ENCODE data around the gene PSD4. TPM values are rescaled to one million over a fixed set of nuclear protein-coding genes. Genes with fewer than 3 reads are reported as not detected.

The PSD4 gene
- total and polyA plus RNA-seq, 10 of the 15 experiments (the other 5 are each of a cell fraction or from before 2014, with no cell fraction given) = 0.68 to 114 (median 35.1) TPM

- Histone ChIP-seq H3K27me3 (replicated peaks in 1 of 2; ENCODE audit: control insufficient read depth in 2 of 2, insufficient read depth in 2 of 2, low read length in 1 of 2) (no peaks in the 10 kb centered on the region), H3K4me1 (ENCODE audit: control insufficient read depth, insufficient read depth, low read length) (peaks cover 8% of the 10 kb centered on the region; the same call in 1 of the 2 replicates), H4K20me1 (ENCODE audit: control insufficient read depth, insufficient read depth) (no peaks in the 10 kb centered on the region), H3K36me3 (ENCODE audit: control insufficient read depth in 2 of 2, insufficient read depth in 2 of 2, low read length in 1 of 2) (0 out of 4 replicates have a peak, but pooled peaks cover 0 to 2% of the 10 kb centered on the region in 2 experiments), H3K9ac (ENCODE audit: control insufficient read depth, insufficient read depth, low read length) (no peak overlapping the region), H3K9me3 (replicated peaks; ENCODE audit: control insufficient read depth, insufficient read depth, low read length) (no peaks in the 10 kb centered on the region), H3K4me3 (no peak overlapping the region), H3K27ac (ENCODE audit: control insufficient read depth, insufficient read depth) (no peak overlapping the region), H2AFZ (ENCODE audit: control insufficient read depth, low read depth, low read length) (no peak overlapping the region; the same call in 1 of the 2 replicates), H3K79me2 (ENCODE audit: control insufficient read depth, insufficient read depth, low read length) (no peaks in the 10 kb centered on the region), H3K4me2 (ENCODE audit: control insufficient read depth, insufficient read depth) (peak overlapping the region; percentile 41)
- in situ Hi-C loops (cut with MboI) (no loop called here), intact Hi-C loops (cut with micrococcal nuclease; ENCODE audit: unreplicated experiment) (no loop called here)
- no peak for DNase-seq (ENCODE audit: low read depth, low spot score)
- FAIRE-seq = no peak
- TF ChIP-seq ETV6 (conservative IDR thresholded peaks at IDR 0.05 in 1 of 2, IDR thresholded peaks at IDR 0.05 in 1 of 2; ENCODE audit: borderline replicate concordance in 1 of 2, low read depth in 1 of 2) (peak in 1 of 2 experiments; percentile 59; a peak in 2 of 4 replicates), MTA3 (IDR thresholded peaks at IDR 0.05; ENCODE audit: borderline replicate concordance, low read length) (no peak), RUNX3 (IDR thresholded peaks at IDR 0.05; ENCODE audit: low read length) (peak; percentile 22), NFXL1 (IDR thresholded peaks at IDR 0.05; ENCODE audit: borderline replicate concordance) (no peak)
- ChIA-PET CTCF (interaction anchor here (0.6 to 6.7 kb wide), 8 partner anchors 12 to 167 kb away, joined by 3 to 39 read pairs (median 6); partner anchors contain the start of gene PSD4), POLR2A (interaction anchor here (1.0 to 1.2 kb wide), 2 partner anchors 13 to 138 kb away, joined by 3 read pairs; no protein-coding TSS in a partner anchor), SMC1A (ENCODE audit: uncharacterized antibody, unreplicated experiment) (interaction anchor here (0.7 to 1.2 kb wide), 3 partner anchors 20 to 139 kb away, joined by 3 read pairs; no protein-coding TSS in a partner anchor), RAD21 (ENCODE audit: unreplicated experiment) (interaction anchor here (1.0 to 1.7 kb wide), 2 partner anchors 113 to 139 kb away, joined by 3 to 7 read pairs; no protein-coding TSS in a partner anchor)
- 25% methylated on average over 5 of the region's 7 CpGs for WGBS (ENCODE audit: insufficient coverage, insufficient replicate concordance, low lambda C conversion rate, missing lambda C conversion rate)
- ATAC-seq = no peak; the same call in 2 of the 3 replicates
- no TSS peak for BruUV-seq (replicated peaks)
Measured at GRCh38 chr2:113251118-113251517, 77.3 kb downstream of the PSD4 start.

GRCh38 chr2:113252047-113252590 lies 78.3 kb downstream of the PSD4 start:
- Histone ChIP-seq H3K4me1 (ENCODE audit: control insufficient read depth, insufficient read depth, low read length) (peaks cover 8% of the 10 kb centered on the region; the same call in 1 of the 2 replicates), H3K4me3 (no peak overlapping the region), H3K79me2 (ENCODE audit: control insufficient read depth, insufficient read depth, low read length) (no peaks in the 10 kb centered on the region), H4K20me1 (ENCODE audit: control insufficient read depth, insufficient read depth) (no peaks in the 10 kb centered on the region; the same call in 1 of the 2 replicates), H2AFZ (ENCODE audit: control insufficient read depth, low read depth, low read length) (no peak overlapping the region), H3K9ac (ENCODE audit: control insufficient read depth, insufficient read depth, low read length) (no peak overlapping the region), H3K9me3 (replicated peaks; ENCODE audit: control insufficient read depth, insufficient read depth, low read length) (no peaks in the 10 kb centered on the region), H3K27ac (ENCODE audit: control insufficient read depth, insufficient read depth) (no peak overlapping the region), H3K27me3 (replicated peaks in 1 of 2; ENCODE audit: control insufficient read depth in 2 of 2, insufficient read depth in 2 of 2, low read length in 1 of 2) (no peaks in the 10 kb centered on the region), H3K36me3 (ENCODE audit: control insufficient read depth in 2 of 2, insufficient read depth in 2 of 2, low read length in 1 of 2) (0 out of 4 replicates have a peak, but pooled peaks cover 0 to 2% of the 10 kb centered on the region in 2 experiments), H3K4me2 (ENCODE audit: control insufficient read depth, insufficient read depth) (no peak overlapping the region)
- BruUV-seq (replicated peaks) = no TSS peak
- no peak for TF ChIP-seq HDGF (IDR thresholded peaks at IDR 0.05)
- TF ChIP-seq, protein P1, sequence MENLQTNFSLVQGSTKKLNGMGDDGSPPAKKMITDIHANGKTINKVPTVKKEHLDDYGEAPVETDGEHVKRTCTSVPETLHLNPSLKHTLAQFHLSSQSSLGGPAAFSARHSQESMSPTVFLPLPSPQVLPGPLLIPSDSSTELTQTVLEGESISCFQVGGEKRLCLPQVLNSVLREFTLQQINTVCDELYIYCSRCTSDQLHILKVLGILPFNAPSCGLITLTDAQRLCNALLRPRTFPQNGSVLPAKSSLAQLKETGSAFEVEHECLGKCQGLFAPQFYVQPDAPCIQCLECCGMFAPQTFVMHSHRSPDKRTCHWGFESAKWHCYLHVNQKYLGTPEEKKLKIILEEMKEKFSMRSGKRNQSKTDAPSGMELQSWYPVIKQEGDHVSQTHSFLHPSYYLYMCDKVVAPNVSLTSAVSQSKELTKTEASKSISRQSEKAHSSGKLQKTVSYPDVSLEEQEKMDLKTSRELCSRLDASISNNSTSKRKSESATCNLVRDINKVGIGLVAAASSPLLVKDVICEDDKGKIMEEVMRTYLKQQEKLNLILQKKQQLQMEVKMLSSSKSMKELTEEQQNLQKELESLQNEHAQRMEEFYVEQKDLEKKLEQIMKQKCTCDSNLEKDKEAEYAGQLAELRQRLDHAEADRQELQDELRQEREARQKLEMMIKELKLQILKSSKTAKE (IDR thresholded peaks at IDR 0.05; ENCODE audit: low read depth, poor library complexity, severe bottlenecking) = no peak
- TF ChIP-seq BACH1 (IDR thresholded peaks at IDR 0.05; ENCODE audit: borderline replicate concordance) = no peak
- TF ChIP-seq RB1 (IDR thresholded peaks at IDR 0.05; ENCODE audit: borderline replicate concordance) = no peak
- TF ChIP-seq POLR2AphosphoS5 (IDR thresholded peaks at IDR 0.05; ENCODE audit: low read length) = no peak
- no peak for TF ChIP-seq RELA (IDR thresholded peaks at IDR 0.05; ENCODE audit: borderline replicate concordance, partially characterized antibody)
- 96% methylated on average over 3 of the region's 3 CpGs for WGBS (ENCODE audit: insufficient coverage, insufficient replicate concordance, low lambda C conversion rate, missing lambda C conversion rate)
- ChIA-PET CTCF (interaction anchor here (1.2 to 6.7 kb wide), 6 partner anchors 13 to 138 kb away, joined by 3 to 39 read pairs (median 14); partner anchors contain the start of gene PSD4), SMC1A (ENCODE audit: uncharacterized antibody, unreplicated experiment) (interaction anchor here (1.0 kb wide), 1 partner anchor 114 kb away, joined by 3 read pairs; no protein-coding TSS in a partner anchor), RAD21 (ENCODE audit: unreplicated experiment) (interaction anchor here (1.0 to 1.7 kb wide), 2 partner anchors 114 to 138 kb away, joined by 3 to 7 read pairs; no protein-coding TSS in a partner anchor), POLR2A (no interaction called here)
- intact Hi-C loops (cut with micrococcal nuclease; ENCODE audit: unreplicated experiment) = no loop called here
- DNase-seq (ENCODE audit: low read depth, low spot score) = no peak
- in situ Hi-C loops (cut with MboI) = no loop called here
- no peak for FAIRE-seq
- no peak for ATAC-seq

All from GM12878 (cell line).